ENCODE measurements around the gene SMYD2. TPM values are rescaled to one million over a fixed set of nuclear protein-coding genes. Genes with fewer than 3 reads are reported as not detected.

The SMYD2 gene, protein sequence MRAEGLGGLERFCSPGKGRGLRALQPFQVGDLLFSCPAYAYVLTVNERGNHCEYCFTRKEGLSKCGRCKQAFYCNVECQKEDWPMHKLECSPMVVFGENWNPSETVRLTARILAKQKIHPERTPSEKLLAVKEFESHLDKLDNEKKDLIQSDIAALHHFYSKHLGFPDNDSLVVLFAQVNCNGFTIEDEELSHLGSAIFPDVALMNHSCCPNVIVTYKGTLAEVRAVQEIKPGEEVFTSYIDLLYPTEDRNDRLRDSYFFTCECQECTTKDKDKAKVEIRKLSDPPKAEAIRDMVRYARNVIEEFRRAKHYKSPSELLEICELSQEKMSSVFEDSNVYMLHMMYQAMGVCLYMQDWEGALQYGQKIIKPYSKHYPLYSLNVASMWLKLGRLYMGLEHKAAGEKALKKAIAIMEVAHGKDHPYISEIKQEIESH
- 32.0 and 39.7 TPM in 2 replicates for total RNA-seq

GRCh38 chr1:214281021-214281719 lies at the start of gene SMYD2:
Gene SMYD2, plus strand, starts transcription at chr1:214281159. Its CDS starts 96 bp downstream, at chr1:214281255.

